SK-N-SH (cell line): Measurements from ENCODE around the gene HOXD13. TPM values are rescaled to one million over a fixed set of nuclear protein-coding genes. Genes with fewer than 3 reads are reported as not detected.

Experiments
- CTCF ChIA-PET: fragments of 300-600, 350-600 bp; formaldehyde crosslinking; extraction: SDS; loops from one replicate; lab custom pipeline; 2021; lab: Yijun Ruan, JAX
- POLR2A ChIA-PET: fragments of 350-600 bp; sonication (Branson Sonifier 250); formaldehyde crosslinking; extraction: SDS; loops from one replicate; lab custom pipeline; 2020; ENCODE audit warnings: antibody characterized with exemption, inconsistent platforms; lab: Yijun Ruan, JAX
- DNase-seq: peaks from one replicate; pipeline ENCODE4 v3.0.0; 2012
- H2AFZ ChIP-seq: fragments of 200-600 bp; sonication (generic); 2 replicates; pipeline ENCODE4 v1.8.1; 2016; ENCODE audit warnings: antibody characterized with exemption, mild to moderate bottlenecking, low read depth
- H3F3A ChIP-seq: fragments of 200-600 bp; sonication (generic); replicated peaks from 2 replicates; pipeline ENCODE3; 2016; ENCODE audit warnings: antibody characterized with exemption, mild to moderate bottlenecking; ENCODE audit not compliant: insufficient read depth
- H3K27ac ChIP-seq, 2 experiments: fragments of 200-500 bp in 1 of 2; fragments of 200-600 bp in 1 of 2; sonication (Bioruptor generic) in 1 of 2; sonication (generic), shearing (Covaris generic) in 1 of 2; 2 replicates each; pipeline versions ENCODE4 v1.5.1 to v1.6.1; 2014 to 2016; ENCODE audit warnings: low read depth in 2 of 2, inconsistent platforms in 1 of 2, low read length in 1 of 2, mild to moderate bottlenecking in 1 of 2, mixed read lengths in 1 of 2
- H3K27me3 ChIP-seq: fragments of 200-600 bp; sonication (generic), shearing (Covaris generic); 2 replicates; pipeline ENCODE4 v1.6.1; 2016; ENCODE audit warnings: mixed run types; ENCODE audit not compliant: insufficient read depth
- H3K36me3 ChIP-seq, 2 experiments: fragments of 200-500 bp in 1 of 2; fragments of 200-600 bp in 1 of 2; sonication (Bioruptor generic) in 1 of 2; sonication (generic) in 1 of 2; replicated peaks in 1 of 2; 2 replicates each; pipeline versions ENCODE3 to v1.5.1; 2014 to 2016; ENCODE audit warnings: low read length in 1 of 2, mild to moderate bottlenecking in 1 of 2; ENCODE audit not compliant: insufficient read depth in 2 of 2, control insufficient read depth in 1 of 2
- H3K4me1 ChIP-seq, 2 experiments: fragments of 200-500 bp in 1 of 2; fragments of 200-600 bp in 1 of 2; sonication (Bioruptor generic) in 1 of 2; sonication (generic), shearing (Covaris generic) in 1 of 2; 2 replicates each; pipeline versions ENCODE4 v1.5.1 to v1.6.1; 2014 to 2016; ENCODE audit warnings: low read depth in 1 of 2, low read length in 1 of 2, mixed run types in 1 of 2; ENCODE audit not compliant: insufficient read depth in 2 of 2, control insufficient read depth in 1 of 2
- H3K4me2 ChIP-seq: fragments of 200-600 bp; sonication (generic), shearing (Covaris generic); 2 replicates; pipeline ENCODE4 v1.6.1; 2017; ENCODE audit warnings: mixed run types
- H3K4me3 ChIP-seq, 2 experiments: fragments of 200-500 bp in 1 of 2; fragments of 200-600 bp in 1 of 2; sonication (Bioruptor generic) in 1 of 2; sonication (generic), shearing (Covaris generic) in 1 of 2; 2 replicates each; pipeline versions ENCODE4 v1.5.1 to v1.8.1; 2014 to 2016; ENCODE audit warnings: low read depth in 2 of 2, inconsistent platforms in 1 of 2, low read length in 1 of 2, mild to moderate bottlenecking in 1 of 2, mixed read lengths in 1 of 2, moderate library complexity in 1 of 2
- H3K79me2 ChIP-seq: fragments of 200-600 bp; sonication (generic); 2 replicates; pipeline ENCODE4 v1.8.1; 2017; ENCODE audit warnings: mild to moderate bottlenecking; ENCODE audit not compliant: insufficient read depth
- H3K9ac ChIP-seq: fragments of 200-600 bp; sonication (generic); 2 replicates; pipeline ENCODE4 v1.6.1; 2017; ENCODE audit warnings: mixed run types
- H3K9me2 ChIP-seq: fragments of 200-600 bp; sonication (generic); 2 replicates; pipeline ENCODE4 v1.6.1; 2017; ENCODE audit warnings: mixed run types
- H3K9me3 ChIP-seq: fragments of 200-600 bp; sonication (generic); 2 replicates; pipeline ENCODE4 v1.6.1; 2017; ENCODE audit warnings: mixed run types, mild to moderate bottlenecking, moderate library complexity
- H4K20me1 ChIP-seq: fragments of 200-600 bp; sonication (generic); 2 replicates; pipeline ENCODE4 v1.6.1; 2017; ENCODE audit warnings: mild to moderate bottlenecking, mixed run types; ENCODE audit not compliant: insufficient read depth
- EZH2phosphoT487 ChIP-seq: fragments of 200-600 bp; sonication (generic); IDR thresholded peaks from 2 replicates; pipeline ENCODE4 v1.6.1; 2017; ENCODE audit warnings: low read depth, mixed run types, mild to moderate bottlenecking, antibody characterized with exemption, moderate library complexity, borderline replicate concordance
- FOXJ3 ChIP-seq: sonication (generic); formaldehyde crosslinking; IDR thresholded peaks from 2 replicates; pipeline ENCODE4 v1.5.1; 2020; ENCODE audit warnings: mild to moderate bottlenecking, missing genetic modification reagents
- GATA2 ChIP-seq: sonication (generic); formaldehyde crosslinking; IDR thresholded peaks from 2 replicates; pipeline ENCODE4 v1.5.0; 2020; ENCODE audit warnings: mild to moderate bottlenecking, missing genetic modification reagents
- IRF3 ChIP-seq: fragments of 150-350 bp; IDR thresholded peaks from 2 replicates; pipeline ENCODE4 v1.6.1; 2016; ENCODE audit warnings: mild to moderate bottlenecking, low read depth, low read length
- JUND ChIP-seq: IDR thresholded peaks from 2 replicates; pipeline ENCODE4 v1.4.0; 2012
- NFIC ChIP-seq: IDR thresholded peaks from 2 replicates; pipeline ENCODE4 v1.4.0; 2012; ENCODE audit warnings: borderline replicate concordance
- RAD21 ChIP-seq: IDR thresholded peaks from 2 replicates; pipeline ENCODE4 v1.6.1; 2012; ENCODE audit warnings: mild to moderate bottlenecking, low read length
- RFX5 ChIP-seq: IDR thresholded peaks from 2 replicates; pipeline ENCODE4 v1.6.1; 2012; ENCODE audit warnings: mild to moderate bottlenecking, improper control_type of control experiment, low read length
- RXRA ChIP-seq: IDR thresholded peaks from 2 replicates; pipeline ENCODE4 v1.4.0; 2012; ENCODE audit warnings: low read depth, mild to moderate bottlenecking, borderline replicate concordance
- WGBS: methylation state at CpG from one replicate; pipeline ENCODE4 v1.1.6; 2017; ENCODE audit warnings: low lambda C conversion rate; 5-methylcytosine and 5-hydroxymethylcytosine counted together
- polyA plus RNA-seq, 3 experiments: library from polyadenylated mRNA; depleted of rRNA; stranded (reverse); fragments of >200 nt; gene quantifications; 2 replicates each; pipeline ENCODE4 v1.2.3, GENCODE V29; 2012
- TF ChIP-seq, protein P1 (sequence below): IDR thresholded peaks from 2 replicates; pipeline ENCODE4; 2012
- TF ChIP-seq, protein P2 (sequence below): IDR thresholded peaks from 2 replicates; pipeline ENCODE4 v1.4.0; 2012; ENCODE audit warnings: low read depth, borderline replicate concordance
- TF ChIP-seq, protein P3 (sequence below): fragments of 200-600 bp; sonication (generic); IDR thresholded peaks from 2 replicates; pipeline ENCODE4 v1.6.1; 2017; ENCODE audit warnings: antibody characterized with exemption, mild to moderate bottlenecking, moderate library complexity

Gene HOXD13
- polyA plus RNA-seq, 1 of the 3 experiments (the other 2 are of a cell fraction): not detected

- Histone ChIP-seq H3K9ac (no peak overlapping the region), H3K27ac (no peak overlapping the region), H3K4me1 (peaks cover 0 to 13% of the 10 kb centered on the region in 2 experiments; a peak in 2 of 4 replicates), H3K4me2 (peak overlapping the region; percentile 76; the same call in 1 of the 2 replicates), H4K20me1 (no peaks in the 10 kb centered on the region), H3K79me2 (no peaks in the 10 kb centered on the region), H3K9me3 (no peaks in the 10 kb centered on the region), H2AFZ (no peak overlapping the region), H3F3A (peaks cover 8% of the 10 kb centered on the region), H3K27me3 (peaks cover 86% of the 10 kb centered on the region), H3K36me3 (no peaks in the 10 kb centered on the region), H3K9me2 (no peaks in the 10 kb centered on the region), H3K4me3 (peak overlapping the region in 1 of 2 experiments; percentile 54; a peak in 2 of 4 replicates)
- 46% methylated on average over 17 of the region's 17 CpGs for WGBS
- ChIA-PET POLR2A (interaction anchor here (1.0 kb wide), 1 partner anchor 13 kb away, joined by 3 read pairs; no protein-coding TSS in a partner anchor), CTCF (interaction anchor here (0.8 to 17.7 kb wide), 16 partner anchors 11 to 1404 kb away, joined by 3 to 264 read pairs (median 5); partner anchors contain the start of genes EVX2, HOXD10, HOXD12 and HOXD13)
- TF ChIP-seq NFIC (no peak), RAD21 (no peak), JUND (no peak), RXRA (no peak), RFX5 (no peak), IRF3 (no peak), FOXJ3 (CRISPR knock-in tag) (no peak), GATA2 (CRISPR knock-in tag) (no peak)
- TF ChIP-seq, protein P1, sequence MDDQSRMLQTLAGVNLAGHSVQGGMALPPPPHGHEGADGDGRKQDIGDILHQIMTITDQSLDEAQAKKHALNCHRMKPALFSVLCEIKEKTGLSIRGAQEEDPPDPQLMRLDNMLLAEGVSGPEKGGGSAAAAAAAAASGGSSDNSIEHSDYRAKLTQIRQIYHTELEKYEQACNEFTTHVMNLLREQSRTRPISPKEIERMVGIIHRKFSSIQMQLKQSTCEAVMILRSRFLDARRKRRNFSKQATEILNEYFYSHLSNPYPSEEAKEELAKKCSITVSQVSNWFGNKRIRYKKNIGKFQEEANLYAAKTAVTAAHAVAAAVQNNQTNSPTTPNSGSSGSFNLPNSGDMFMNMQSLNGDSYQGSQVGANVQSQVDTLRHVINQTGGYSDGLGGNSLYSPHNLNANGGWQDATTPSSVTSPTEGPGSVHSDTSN: no peak
- no peak for DNase-seq
Observed at GRCh38 chr2:176103742-176104315, 11.3 kb downstream of the HOXD13 start.

DNA sequence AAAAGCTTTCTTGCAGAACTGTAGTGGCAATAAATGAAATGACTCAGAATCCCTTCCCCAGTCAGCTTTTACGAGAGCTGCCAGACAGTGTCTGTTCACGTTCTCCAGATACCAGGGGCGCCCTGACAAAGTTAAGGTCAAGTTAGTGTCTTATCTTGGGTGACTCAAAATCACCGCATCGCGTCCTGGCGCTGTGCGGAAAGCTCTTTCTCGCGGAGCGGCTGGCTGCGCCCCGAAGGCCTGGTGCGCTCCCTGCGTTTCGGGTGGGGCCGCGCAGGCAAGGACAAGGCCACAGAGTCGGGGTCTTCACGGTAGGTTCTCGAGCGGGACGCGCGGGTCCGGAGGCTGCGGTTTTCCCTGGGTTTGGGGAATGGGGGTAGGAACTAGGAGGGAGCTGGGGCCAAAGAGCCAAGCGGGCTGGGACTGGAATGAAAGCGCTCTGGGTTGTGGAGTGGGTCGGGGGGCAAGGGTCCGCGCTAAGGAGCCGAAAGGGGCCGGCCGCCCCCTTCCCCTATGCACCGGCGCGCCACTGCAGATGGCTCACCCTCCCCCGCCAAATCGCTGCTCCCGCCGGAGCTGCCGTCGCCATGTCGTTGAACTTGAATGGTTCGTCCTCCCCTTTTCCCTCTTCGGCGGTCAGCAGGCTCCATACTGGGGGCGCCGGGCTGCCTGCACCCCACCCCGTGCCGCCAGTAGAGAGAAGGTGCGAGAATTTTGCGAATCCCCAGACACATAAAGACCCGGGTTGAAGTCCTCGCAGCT lies 12.0 kb downstream of the HOXD13 start:
- no peaks in the 10 kb centered on the region for H3K9me2 ChIP-seq
- peaks cover 11% of the 10 kb centered on the region for H3F3A ChIP-seq
- WGBS: 8% methylated on average over 30 of the region's 56 CpGs
- peaks cover 0 to 13% of the 10 kb centered on the region in 2 experiments; a peak in 2 of 4 replicates for H3K4me1 ChIP-seq
- ChIA-PET CTCF (interaction anchor here (0.8 to 17.7 kb wide), 19 partner anchors 9 to 1405 kb away, joined by 3 to 264 read pairs (median 4); partner anchors contain the start of genes EVX2, HOXD10, HOXD12 and HOXD13), POLR2A (interaction anchor here (1.0 kb wide), 1 partner anchor 13 kb away, joined by 3 read pairs; no protein-coding TSS in a partner anchor)
- peak overlapping the region; percentile 76 for H3K4me2 ChIP-seq
- no peaks in the 10 kb centered on the region for H3K36me3 ChIP-seq
- no peak overlapping the region for H3K27ac ChIP-seq
- 0 out of 2 replicates have a peak overlapping the region, but pooled peaks have one; percentile 29 for H2AFZ ChIP-seq
- peaks cover 86% of the 10 kb centered on the region for H3K27me3 ChIP-seq
- peak overlapping the region; percentile 32 to 54 for H3K4me3 ChIP-seq
- H3K9ac ChIP-seq: no peak overlapping the region
- H4K20me1 ChIP-seq: no peaks in the 10 kb centered on the region
- H3K9me3 ChIP-seq: no peaks in the 10 kb centered on the region
- no peak for DNase-seq
- TF ChIP-seq, protein P2, sequence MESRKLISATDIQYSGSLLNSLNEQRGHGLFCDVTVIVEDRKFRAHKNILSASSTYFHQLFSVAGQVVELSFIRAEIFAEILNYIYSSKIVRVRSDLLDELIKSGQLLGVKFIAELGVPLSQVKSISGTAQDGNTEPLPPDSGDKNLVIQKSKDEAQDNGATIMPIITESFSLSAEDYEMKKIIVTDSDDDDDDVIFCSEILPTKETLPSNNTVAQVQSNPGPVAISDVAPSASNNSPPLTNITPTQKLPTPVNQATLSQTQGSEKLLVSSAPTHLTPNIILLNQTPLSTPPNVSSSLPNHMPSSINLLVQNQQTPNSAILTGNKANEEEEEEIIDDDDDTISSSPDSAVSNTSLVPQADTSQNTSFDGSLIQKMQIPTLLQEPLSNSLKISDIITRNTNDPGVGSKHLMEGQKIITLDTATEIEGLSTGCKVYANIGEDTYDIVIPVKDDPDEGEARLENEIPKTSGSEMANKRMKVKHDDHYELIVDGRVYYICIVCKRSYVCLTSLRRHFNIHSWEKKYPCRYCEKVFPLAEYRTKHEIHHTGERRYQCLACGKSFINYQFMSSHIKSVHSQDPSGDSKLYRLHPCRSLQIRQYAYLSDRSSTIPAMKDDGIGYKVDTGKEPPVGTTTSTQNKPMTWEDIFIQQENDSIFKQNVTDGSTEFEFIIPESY: no peak
- TF ChIP-seq RXRA (no peak), EZH2phosphoT487 (peak; percentile 53; the same call in 1 of the 2 replicates)
- TF ChIP-seq, protein P3, sequence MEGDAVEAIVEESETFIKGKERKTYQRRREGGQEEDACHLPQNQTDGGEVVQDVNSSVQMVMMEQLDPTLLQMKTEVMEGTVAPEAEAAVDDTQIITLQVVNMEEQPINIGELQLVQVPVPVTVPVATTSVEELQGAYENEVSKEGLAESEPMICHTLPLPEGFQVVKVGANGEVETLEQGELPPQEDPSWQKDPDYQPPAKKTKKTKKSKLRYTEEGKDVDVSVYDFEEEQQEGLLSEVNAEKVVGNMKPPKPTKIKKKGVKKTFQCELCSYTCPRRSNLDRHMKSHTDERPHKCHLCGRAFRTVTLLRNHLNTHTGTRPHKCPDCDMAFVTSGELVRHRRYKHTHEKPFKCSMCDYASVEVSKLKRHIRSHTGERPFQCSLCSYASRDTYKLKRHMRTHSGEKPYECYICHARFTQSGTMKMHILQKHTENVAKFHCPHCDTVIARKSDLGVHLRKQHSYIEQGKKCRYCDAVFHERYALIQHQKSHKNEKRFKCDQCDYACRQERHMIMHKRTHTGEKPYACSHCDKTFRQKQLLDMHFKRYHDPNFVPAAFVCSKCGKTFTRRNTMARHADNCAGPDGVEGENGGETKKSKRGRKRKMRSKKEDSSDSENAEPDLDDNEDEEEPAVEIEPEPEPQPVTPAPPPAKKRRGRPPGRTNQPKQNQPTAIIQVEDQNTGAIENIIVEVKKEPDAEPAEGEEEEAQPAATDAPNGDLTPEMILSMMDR: peak; percentile 19; the same call in 1 of the 2 replicates
- TF ChIP-seq, all 33 proteins: peak for 2
- H3K79me2 ChIP-seq: no peaks in the 10 kb centered on the region
